Ishikawa (cell line): ENCODE measurements around the gene THEM4.

Experiments
- CEBPB ChIP-seq: IDR thresholded peaks from 2 replicates; pipeline ENCODE4 v1.6.1; 2012
- CREB1 ChIP-seq: IDR thresholded peaks from 2 replicates; pipeline ENCODE4 v1.6.1; 2012; ENCODE audit warnings: low read depth
- EGR1 ChIP-seq: IDR thresholded peaks from 2 replicates; pipeline ENCODE4 v1.6.1; 2012
- EP300 ChIP-seq: IDR thresholded peaks from 2 replicates; pipeline ENCODE4 v1.6.1; 2012; ENCODE audit warnings: borderline replicate concordance
- FOXM1 ChIP-seq: IDR thresholded peaks from 2 replicates; pipeline ENCODE4 v1.6.1; 2012; ENCODE audit warnings: low read depth, borderline replicate concordance
- MAX ChIP-seq: IDR thresholded peaks from 2 replicates; pipeline ENCODE4 v1.6.1; 2012
- NFIC ChIP-seq: IDR thresholded peaks from 2 replicates; pipeline ENCODE4 v1.6.1; 2012
- RAD21 ChIP-seq: IDR thresholded peaks from 2 replicates; pipeline ENCODE4 v1.6.1; 2012; ENCODE audit warnings: low read depth
- TAF1 ChIP-seq: IDR thresholded peaks from 2 replicates; pipeline ENCODE4 v1.6.1; 2012; ENCODE audit warnings: low read depth, mild to moderate bottlenecking
- TCF12 ChIP-seq: IDR thresholded peaks from 2 replicates; pipeline ENCODE4 v1.6.1; 2012; ENCODE audit warnings: low read depth
- TEAD4 ChIP-seq: IDR thresholded peaks from 2 replicates; pipeline ENCODE4 v1.6.1; 2012
- YY1 ChIP-seq: IDR thresholded peaks from 2 replicates; pipeline ENCODE4 v1.6.1; 2012; ENCODE audit warnings: low read depth
- ZBTB7A ChIP-seq: IDR thresholded peaks from 2 replicates; pipeline ENCODE4 v1.6.1; 2012; ENCODE audit warnings: low read depth
- TF ChIP-seq, protein P1 (sequence below): IDR thresholded peaks from 2 replicates; pipeline ENCODE4 v1.6.1; 2012
- TF ChIP-seq, protein P2 (sequence below): IDR thresholded peaks from 2 replicates; pipeline ENCODE4 v1.6.1; 2012; ENCODE audit warnings: low read depth, mild to moderate bottlenecking

THEM4 gene

DNA sequence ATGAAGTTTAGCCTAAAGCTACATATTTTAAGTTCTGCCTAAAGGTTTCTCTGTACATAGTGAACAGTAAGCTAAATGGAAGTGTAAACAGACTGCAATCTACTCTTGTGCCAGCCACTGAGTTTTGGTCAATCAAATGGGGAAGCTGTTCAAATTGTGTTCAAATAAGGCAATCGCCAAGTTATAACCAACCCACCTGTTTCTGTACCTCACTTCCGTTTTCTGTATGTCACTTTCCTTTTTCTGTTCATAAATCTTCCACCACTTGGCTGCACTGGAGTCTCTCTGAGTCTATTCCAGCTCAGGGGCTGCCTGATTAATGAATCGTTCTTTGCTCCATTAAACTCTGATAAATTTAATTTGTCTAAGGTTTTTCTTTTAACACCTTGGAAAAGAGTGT lies 10.8 kb upstream of the THEM4 start:
- TF ChIP-seq CEBPB (no peak), YY1 (no peak), ZBTB7A (no peak), TAF1 (no peak), NFIC (no peak), FOXM1 (no peak), EGR1 (no peak), EP300 (no peak), TEAD4 (no peak)
- TF ChIP-seq, protein P1, sequence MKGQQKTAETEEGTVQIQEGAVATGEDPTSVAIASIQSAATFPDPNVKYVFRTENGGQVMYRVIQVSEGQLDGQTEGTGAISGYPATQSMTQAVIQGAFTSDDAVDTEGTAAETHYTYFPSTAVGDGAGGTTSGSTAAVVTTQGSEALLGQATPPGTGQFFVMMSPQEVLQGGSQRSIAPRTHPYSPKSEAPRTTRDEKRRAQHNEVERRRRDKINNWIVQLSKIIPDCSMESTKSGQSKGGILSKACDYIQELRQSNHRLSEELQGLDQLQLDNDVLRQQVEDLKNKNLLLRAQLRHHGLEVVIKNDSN, result no peak
- TF ChIP-seq, protein P2, sequence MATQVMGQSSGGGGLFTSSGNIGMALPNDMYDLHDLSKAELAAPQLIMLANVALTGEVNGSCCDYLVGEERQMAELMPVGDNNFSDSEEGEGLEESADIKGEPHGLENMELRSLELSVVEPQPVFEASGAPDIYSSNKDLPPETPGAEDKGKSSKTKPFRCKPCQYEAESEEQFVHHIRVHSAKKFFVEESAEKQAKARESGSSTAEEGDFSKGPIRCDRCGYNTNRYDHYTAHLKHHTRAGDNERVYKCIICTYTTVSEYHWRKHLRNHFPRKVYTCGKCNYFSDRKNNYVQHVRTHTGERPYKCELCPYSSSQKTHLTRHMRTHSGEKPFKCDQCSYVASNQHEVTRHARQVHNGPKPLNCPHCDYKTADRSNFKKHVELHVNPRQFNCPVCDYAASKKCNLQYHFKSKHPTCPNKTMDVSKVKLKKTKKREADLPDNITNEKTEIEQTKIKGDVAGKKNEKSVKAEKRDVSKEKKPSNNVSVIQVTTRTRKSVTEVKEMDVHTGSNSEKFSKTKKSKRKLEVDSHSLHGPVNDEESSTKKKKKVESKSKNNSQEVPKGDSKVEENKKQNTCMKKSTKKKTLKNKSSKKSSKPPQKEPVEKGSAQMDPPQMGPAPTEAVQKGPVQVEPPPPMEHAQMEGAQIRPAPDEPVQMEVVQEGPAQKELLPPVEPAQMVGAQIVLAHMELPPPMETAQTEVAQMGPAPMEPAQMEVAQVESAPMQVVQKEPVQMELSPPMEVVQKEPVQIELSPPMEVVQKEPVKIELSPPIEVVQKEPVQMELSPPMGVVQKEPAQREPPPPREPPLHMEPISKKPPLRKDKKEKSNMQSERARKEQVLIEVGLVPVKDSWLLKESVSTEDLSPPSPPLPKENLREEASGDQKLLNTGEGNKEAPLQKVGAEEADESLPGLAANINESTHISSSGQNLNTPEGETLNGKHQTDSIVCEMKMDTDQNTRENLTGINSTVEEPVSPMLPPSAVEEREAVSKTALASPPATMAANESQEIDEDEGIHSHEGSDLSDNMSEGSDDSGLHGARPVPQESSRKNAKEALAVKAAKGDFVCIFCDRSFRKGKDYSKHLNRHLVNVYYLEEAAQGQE, result no peak

- no peak for TF ChIP-seq TCF12
- TF ChIP-seq TAF1, result no peak
- no peak for TF ChIP-seq CREB1
- no peak for TF ChIP-seq MAX
- TF ChIP-seq, protein P2, result no peak
- no peak for TF ChIP-seq FOXM1
- TF ChIP-seq ZBTB7A, result no peak
- TF ChIP-seq EP300, result no peak
- TF ChIP-seq NFIC, result no peak
- TF ChIP-seq CEBPB, result no peak
- TF ChIP-seq TEAD4, result no peak
- TF ChIP-seq EGR1, result no peak
- TF ChIP-seq YY1, result no peak
- no peak for TF ChIP-seq RAD21
- TF ChIP-seq, protein P1, result no peak
Measured at GRCh38 chr1:151918819-151919610, 9.7 kb upstream of the THEM4 start.

GRCh38 chr1:151918156-151918555 lies 8.8 kb upstream of the THEM4 start:
- TF ChIP-seq FOXM1 (no peak), CEBPB (no peak), CREB1 (no peak), RAD21 (no peak), EP300 (no peak), NFIC (no peak), TCF12 (no peak), EGR1 (no peak), TAF1 (no peak), MAX (no peak), YY1 (no peak), TEAD4 (no peak), ZBTB7A (no peak)
- TF ChIP-seq, protein P2, result no peak
- TF ChIP-seq, protein P1, result no peak
